NCI-H460 (cell line): ENCODE results near the gene PDE6D. TPM values are rescaled to one million over a fixed set of nuclear protein-coding genes. Genes with fewer than 3 reads are reported as not detected.

ENCODE experiments used
- DNase-seq: peaks from one replicate; pipeline ENCODE4 v3.0.0-alpha.2; 2016; ENCODE audit warnings: low read depth; ENCODE audit errors: extremely low read depth
- small RNA-seq, 2 experiments: library from RNA; depleted of rRNA; stranded (forward); fragments of <200 nt; gene quantifications; one replicate each; pipeline ENCODE3, GENCODE V24; 2014
- total RNA-seq: library from RNA; depleted of rRNA; stranded (reverse); fragments of >200 nt; shearing (Covaris generic); gene quantifications from 2 replicates; pipeline ENCODE4 v1.2.3, GENCODE V29; 2014; rRNA removed

PDE6D gene
- total RNA-seq, 1 experiment from 2014 or later, result 32.6 TPM

DNA sequence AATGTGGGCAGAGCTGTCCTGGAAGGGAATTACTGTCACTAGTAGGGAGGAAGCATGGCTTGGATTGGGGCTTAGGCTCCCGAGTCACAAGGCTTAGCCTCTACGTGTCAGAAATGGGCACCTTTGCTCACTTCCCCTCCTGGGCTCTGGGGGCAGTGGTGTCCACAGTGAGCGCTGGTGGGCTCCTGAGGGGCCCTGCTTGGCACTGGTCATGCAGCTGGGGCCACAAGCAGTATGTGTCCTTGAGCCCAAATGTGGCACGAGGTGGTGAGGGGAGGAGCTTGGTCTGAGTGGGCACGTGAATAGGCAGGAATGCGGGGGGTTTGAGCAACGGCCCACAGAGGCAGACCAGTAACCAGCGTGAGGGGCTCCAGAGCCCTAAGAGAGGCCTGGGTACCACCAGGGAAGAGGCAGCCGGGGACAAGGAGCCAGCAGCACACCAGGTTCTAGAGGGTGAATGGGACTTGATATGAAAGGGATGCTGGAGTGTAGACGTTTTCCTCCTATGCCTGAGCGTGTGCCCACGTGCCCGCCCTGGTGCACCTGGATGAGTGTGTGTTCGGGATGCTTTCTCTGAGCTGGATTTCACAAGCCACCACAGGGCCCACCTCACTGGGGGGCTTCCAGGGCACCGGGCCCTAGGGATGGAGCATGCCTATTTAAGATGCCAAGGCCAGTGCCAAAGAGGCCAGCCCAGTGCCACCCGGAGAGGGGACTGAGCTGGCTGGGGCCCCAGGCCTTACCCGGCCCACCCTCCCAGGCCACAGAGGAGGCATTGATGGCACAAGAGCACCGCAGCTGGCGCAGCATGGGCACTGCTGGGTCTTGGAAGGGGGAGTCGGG, 95.5 kb downstream of the PDE6D start:
- no peak for DNase-seq

DNA sequence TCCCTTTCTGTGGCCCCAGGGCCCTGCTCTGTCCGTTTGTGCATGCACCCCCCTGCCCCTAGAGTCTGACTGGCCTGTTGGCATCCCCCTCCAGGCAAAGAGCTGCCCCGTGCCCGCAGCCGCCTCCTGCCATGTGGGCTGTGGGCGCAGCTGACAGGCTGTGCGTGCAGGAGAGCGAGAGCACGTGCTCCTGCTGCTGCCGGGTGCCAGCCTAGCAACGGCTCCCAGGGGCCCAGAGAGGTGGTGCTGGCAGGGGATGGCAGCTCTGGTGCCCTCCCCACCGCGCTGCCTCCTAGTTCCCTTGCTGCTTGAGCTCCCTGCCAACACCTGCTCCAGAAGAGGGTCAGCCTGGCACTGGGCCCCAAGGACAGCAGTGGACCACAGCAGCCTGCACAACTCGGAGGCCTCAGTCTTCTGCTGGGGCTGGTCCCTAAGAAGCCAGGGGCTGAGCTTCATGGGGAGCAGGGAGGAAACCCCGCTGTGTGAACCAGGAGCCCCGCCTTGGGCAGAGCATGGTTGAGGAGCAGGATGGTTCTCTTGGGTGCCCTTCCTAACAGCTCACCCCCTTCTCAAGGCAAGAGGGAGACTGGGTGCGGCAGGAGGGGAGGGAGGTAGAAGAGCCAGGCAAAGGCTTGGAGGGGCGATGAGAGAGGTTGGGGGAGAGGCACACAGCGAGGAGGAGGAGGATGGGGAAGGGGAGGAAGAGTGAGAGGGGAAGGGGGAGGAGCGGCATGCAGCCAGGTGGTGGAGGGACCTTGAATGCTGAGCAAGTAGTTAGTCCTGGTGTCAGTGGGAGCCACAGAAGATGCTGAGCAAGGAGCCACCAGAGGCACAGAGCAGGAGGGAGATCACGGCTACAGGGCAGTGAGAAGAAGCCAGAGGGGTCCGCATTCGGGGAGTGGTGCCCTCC, 96.5 kb downstream of the PDE6D start:
- DNase-seq, result no peak

DNA sequence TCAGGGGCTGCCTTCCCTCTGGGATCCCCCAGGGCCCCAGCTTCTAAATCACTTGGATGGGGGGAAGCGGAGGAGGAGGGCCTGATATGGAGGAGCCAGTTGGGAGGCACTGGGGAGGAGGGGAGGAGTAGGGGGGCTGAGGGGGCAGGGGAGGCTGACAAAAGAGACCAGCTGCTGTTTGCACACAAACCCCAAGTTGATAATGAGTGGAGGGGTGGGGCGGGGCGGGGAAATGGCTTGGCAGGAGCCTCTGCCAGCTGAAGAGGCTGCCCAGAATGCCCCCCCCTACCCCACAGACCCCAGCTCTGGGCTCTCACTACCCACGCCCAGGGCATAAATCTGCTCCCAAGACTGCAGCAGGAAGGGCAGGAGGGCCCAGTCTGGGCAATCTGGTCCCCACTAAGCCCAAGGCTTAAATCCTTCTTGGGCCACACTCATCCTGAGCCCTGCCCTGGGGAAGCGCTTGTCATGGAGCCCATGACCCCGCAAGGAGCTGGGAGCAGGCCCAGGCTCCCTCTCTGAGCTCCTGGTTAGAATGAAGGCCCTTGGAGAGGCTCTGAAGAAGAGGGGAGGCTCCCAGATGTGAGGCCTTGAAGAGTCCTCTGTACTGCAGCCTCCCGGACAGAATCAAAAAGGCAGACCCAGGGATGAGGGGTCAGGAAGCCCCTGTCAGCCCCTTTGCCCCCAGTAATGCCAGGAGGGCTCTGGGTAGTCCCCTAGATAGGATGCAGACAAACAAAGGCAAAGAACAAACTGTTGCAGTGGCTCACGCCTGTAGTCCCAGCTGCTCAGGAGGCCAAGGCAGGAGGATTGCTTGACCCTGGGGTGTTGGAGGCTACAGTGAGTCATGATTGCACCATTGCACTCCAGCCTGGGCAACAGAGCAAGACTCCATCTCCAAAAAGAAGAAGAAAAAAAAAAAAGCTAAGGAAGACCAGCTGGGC, 97.5 kb downstream of the PDE6D start:
- DNase-seq, result no peak

DNA sequence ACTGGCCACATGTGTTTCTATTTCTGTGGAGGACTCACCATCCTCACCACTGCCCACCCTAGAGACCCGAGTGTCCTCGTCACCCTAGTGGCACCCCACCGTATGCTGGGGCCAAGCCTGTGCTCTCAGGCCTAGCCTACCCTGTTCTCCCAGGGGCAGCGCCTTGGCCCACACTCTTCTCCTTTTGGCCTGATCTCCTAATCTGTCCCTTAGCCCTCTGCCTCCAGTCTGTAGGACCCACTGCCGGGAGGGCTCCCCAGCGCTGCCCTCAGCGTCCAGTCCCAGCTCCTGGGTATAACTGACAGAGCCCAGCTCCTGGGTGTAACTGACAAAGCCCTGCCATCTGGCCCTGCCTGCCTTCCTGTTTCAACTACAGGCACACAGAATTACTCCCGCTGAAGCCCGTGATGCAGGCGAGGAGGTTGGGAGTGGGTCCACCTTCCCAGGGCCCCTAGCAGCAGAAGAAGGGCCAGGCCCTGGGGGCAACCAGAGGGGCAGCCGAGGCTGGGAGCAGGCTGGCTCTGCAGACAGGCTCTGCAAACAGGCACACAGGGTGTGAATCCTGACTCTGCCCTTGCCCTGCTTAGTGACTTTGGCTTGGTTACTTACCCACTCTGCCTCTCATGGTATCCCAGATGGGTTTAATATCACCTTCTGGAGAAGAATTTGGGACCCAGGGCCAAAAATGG, 98.3 kb downstream of the PDE6D start:
- DNase-seq, result no peak

Small RNAs within 50 kb of the gene (small RNA-seq; reads per million reads assigned to genes)
- gene AC073476.4, result 0 reads per million in 2 experiments
- gene RF00015, result 0 reads per million in 2 experiments

Other genes starting within 250 kb of the PDE6D start
- not detected in 2 replicates for gene TEX44, start 188.4 kb downstream of the PDE6D start, total RNA-seq
- gene PTMA, start 72.8 kb downstream of the PDE6D start, total RNA-seq, result 1,434 and 1,752 TPM in 2 replicates
- gene COPS7B, start 5.2 kb upstream of the PDE6D start, total RNA-seq, result 29.0 and 32.8 TPM in 2 replicates
- not detected in 2 replicates for gene NPPC, start 145.1 kb upstream of the PDE6D start, total RNA-seq
- gene DIS3L2, start 180.4 kb upstream of the PDE6D start, total RNA-seq, result 23.1 and 26.0 TPM in 2 replicates